ENCODE results near the gene KCTD20. TPM values are rescaled to one million over a fixed set of nuclear protein-coding genes. Genes with fewer than 3 reads are reported as not detected.

Gene KCTD20
- total and polyA plus RNA-seq, 3 experiments from 2014 or later: 41.4 to 52.4 (median 52.3) TPM

DNA sequence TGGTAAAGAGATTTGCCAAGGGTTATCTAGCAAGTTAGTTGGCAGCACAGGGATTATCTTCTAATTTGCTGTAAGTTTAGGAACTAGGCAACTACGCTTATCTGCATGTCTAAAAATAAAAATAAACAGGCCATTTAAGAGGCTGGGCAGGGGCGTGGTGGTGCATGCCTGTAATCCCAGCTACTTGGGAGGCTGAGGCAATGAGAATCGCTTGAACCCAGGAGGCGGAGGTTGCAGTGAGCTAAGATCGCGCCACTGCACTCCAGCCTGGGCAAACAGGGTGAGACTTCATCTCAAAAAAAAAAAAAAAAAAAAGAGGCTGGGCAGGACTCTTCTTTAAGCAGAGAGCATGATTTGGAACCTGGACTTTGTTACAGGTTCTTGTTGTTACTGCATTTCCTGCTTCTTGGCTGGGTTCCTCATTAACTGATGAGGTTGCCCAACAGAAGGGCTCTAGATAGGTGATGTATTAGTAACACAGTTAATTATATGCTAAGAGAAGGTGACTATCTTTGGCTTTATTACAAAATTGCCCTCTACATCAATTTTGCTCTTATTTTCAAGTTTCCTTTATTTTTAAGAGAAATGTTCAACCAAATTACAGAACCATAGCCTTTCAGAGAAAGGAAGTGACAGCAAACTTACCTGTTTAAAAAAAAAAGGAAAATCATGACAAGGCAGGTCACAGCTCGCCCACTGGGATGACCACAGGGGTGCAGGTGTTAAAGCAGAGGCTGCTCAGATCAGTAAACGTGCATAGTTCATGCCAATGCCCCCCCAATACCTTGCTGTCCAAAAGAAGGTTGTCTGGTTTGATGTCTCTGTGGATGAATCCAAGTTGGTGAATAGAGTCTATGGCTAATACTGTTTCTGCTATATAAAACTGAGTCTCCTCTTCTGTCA is 72.0 kb downstream of the KCTD20 start:
- no peak overlapping the region for H3K27ac ChIP-seq (ENCODE audit: low read depth, low read length)

DNA sequence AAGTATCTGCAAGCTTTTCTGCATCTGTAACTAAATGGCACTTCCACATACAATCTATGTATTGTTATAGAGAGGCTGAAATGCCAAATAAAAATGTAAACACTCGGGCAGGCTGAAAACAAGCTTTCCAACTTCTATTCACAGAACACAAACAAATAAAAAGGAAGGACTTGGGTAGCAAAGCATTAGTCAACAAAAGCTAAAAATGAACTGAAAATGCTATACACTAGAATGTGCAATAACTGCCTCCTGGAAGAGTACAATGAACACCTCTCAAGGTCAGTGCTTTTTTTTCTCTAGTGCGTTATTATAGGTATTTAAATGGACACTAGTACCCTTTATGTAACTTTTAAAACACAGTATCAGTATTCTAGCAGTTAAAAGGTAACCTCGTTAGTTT is 73.0 kb downstream of the KCTD20 start:
- H3K36me3 ChIP-seq (ENCODE audit: insufficient read depth, low read length): peaks cover 68% of the 10 kb centered on the region
- peaks cover 45 to 64% (median 52%) of the 10 kb centered on the region in 3 donors for H3K4me1 Mint-ChIP-seq
- H3K9me3 Mint-ChIP-seq: no peaks in the 10 kb centered on the region
- H3K4me3 Mint-ChIP-seq: no peak overlapping the region
- peaks cover 7 to 90% (median 19%) of the 10 kb centered on the region in 3 donors for H3K36me3 Mint-ChIP-seq
- peak overlapping the region in 6 of 8 donors; percentile 55 to 93 (median 80) for H3K27ac Mint-ChIP-seq
- no peaks in the 10 kb centered on the region for H3K27me3 Mint-ChIP-seq
- H3K27me3 ChIP-seq (ENCODE audit: insufficient read depth, low read length, poor library complexity, severe bottlenecking): no peaks in the 10 kb centered on the region
- POLR2A ChIA-PET: no interaction called here
- CTCF ChIA-PET: interaction anchor here (0.7 kb wide), 1 partner anchor 457 kb away, joined by 3 read pairs; no protein-coding TSS in a partner anchor
- no peak for DNase-seq
- peaks cover 47% of the 10 kb centered on the region for H3K4me1 ChIP-seq (ENCODE audit: insufficient read depth, low read length)
- no peak overlapping the region for H3K4me3 ChIP-seq (ENCODE audit: low read length)
- no peak overlapping the region for H3K27ac ChIP-seq (ENCODE audit: low read depth, low read length)
- no peaks in the 10 kb centered on the region for H3K9me3 ChIP-seq (ENCODE audit: low read length)

More for the DNA sequence above, 72.0 kb downstream of the KCTD20 start:
- peak in 1 of 5 donors; percentile 38 for DNase-seq
- H3K36me3 Mint-ChIP-seq: peaks cover 4 to 90% (median 18%) of the 10 kb centered on the region in 3 donors
- POLR2A ChIA-PET: no interaction called here
- peak overlapping the region; percentile 43 to 93 (median 80) for H3K27ac Mint-ChIP-seq
- H3K4me3 ChIP-seq (ENCODE audit: low read length): no peak overlapping the region
- H3K27me3 ChIP-seq (ENCODE audit: insufficient read depth, low read length, poor library complexity, severe bottlenecking): no peaks in the 10 kb centered on the region
- H3K4me3 Mint-ChIP-seq: peak overlapping the region in 2 of 7 donors; percentile 5 to 47
- H3K4me1 ChIP-seq (ENCODE audit: insufficient read depth, low read length): peaks cover 40% of the 10 kb centered on the region
- H3K9me3 Mint-ChIP-seq: no peaks in the 10 kb centered on the region
- CTCF ChIA-PET: interaction anchor here (0.7 kb wide), 1 partner anchor 456 kb away, joined by 3 read pairs; no protein-coding TSS in a partner anchor
- H3K27me3 Mint-ChIP-seq: no peaks in the 10 kb centered on the region
- H3K4me1 Mint-ChIP-seq: peaks cover 41 to 54% (median 44%) of the 10 kb centered on the region in 3 donors
- H3K36me3 ChIP-seq (ENCODE audit: insufficient read depth, low read length): peaks cover 68% of the 10 kb centered on the region
- H3K9me3 ChIP-seq (ENCODE audit: low read length): no peaks in the 10 kb centered on the region

DNA sequence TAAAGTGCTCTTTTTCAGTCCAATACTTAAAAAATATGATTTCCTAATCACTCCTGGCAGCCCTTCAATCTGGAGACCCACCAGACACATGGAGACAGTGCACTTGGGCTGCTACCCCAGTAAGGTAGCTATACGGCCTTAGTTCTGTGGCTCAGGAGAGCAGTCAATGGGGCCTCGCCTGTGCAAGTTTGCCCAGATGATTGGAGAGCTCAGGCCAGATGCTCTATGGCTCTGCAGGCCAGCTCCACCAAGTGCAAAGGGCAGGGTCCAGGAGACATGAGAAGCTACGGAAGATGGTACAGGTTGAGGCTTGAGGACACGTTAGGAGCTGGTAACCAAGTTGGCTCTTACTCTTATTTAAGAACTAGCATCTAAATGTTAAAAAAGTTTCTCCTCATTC is 73.8 kb downstream of the KCTD20 start:
- ChIA-PET POLR2A (no interaction called here), CTCF (no interaction called here)
- no peaks in the 10 kb centered on the region for H3K27me3 Mint-ChIP-seq
- Histone ChIP-seq H3K4me3 (ENCODE audit: low read length) (no peak overlapping the region), H3K27ac (ENCODE audit: low read depth, low read length) (no peak overlapping the region), H3K9me3 (ENCODE audit: low read length) (no peaks in the 10 kb centered on the region), H3K36me3 (ENCODE audit: insufficient read depth, low read length) (peaks cover 67% of the 10 kb centered on the region), H3K4me1 (ENCODE audit: insufficient read depth, low read length) (peaks cover 47% of the 10 kb centered on the region), H3K27me3 (ENCODE audit: insufficient read depth, low read length, poor library complexity, severe bottlenecking) (no peaks in the 10 kb centered on the region)
- peaks cover 45 to 68% (median 52%) of the 10 kb centered on the region in 3 donors for H3K4me1 Mint-ChIP-seq
- H3K36me3 Mint-ChIP-seq: peaks cover 7 to 87% (median 20%) of the 10 kb centered on the region in 3 donors
- H3K27ac Mint-ChIP-seq: peak overlapping the region in 5 of 8 donors; percentile 3 to 93 (median 83)
- H3K9me3 Mint-ChIP-seq: no peaks in the 10 kb centered on the region
- no peak overlapping the region for H3K4me3 Mint-ChIP-seq
- no peak for DNase-seq

DNA sequence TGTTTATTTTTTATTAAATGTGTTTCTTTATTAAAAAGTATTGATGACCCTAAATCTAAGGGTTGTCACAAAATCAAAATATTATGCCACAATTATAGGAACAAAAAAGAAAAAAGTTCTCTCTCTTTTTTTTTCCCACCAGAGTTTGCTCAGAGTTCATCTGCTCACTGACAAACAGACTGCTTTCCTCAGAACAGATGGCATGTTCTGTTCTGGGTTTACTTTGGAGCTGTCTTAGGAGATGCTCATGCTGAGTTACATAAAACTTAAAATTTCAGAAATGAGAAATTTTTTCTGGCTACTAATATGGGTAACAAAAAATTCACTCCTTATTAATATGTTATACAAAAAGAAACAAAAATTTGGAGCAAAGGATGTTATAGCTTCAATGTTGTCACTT is 74.2 kb downstream of the KCTD20 start:
- ChIA-PET CTCF (interaction anchor here (2.5 kb wide), 1 partner anchor 10 kb away, joined by 5 read pairs; no protein-coding TSS in a partner anchor), POLR2A (no interaction called here)
- DNase-seq: no peak
- Mint-ChIP-seq H3K36me3 (peaks cover 6 to 87% (median 18%) of the 10 kb centered on the region in 3 donors), H3K4me3 (no peak overlapping the region), H3K4me1 (peaks cover 45 to 70% (median 50%) of the 10 kb centered on the region in 3 donors), H3K9me3 (no peaks in the 10 kb centered on the region), H3K27me3 (no peaks in the 10 kb centered on the region), H3K27ac (peak overlapping the region in 4 of 8 donors; percentile 24 to 56 (median 42))
- no peak overlapping the region for H3K27ac ChIP-seq (ENCODE audit: low read depth, low read length)
- no peak overlapping the region for H3K4me3 ChIP-seq (ENCODE audit: low read length)
- H3K9me3 ChIP-seq (ENCODE audit: low read length): no peaks in the 10 kb centered on the region
- H3K36me3 ChIP-seq (ENCODE audit: insufficient read depth, low read length): peaks cover 68% of the 10 kb centered on the region
- H3K4me1 ChIP-seq (ENCODE audit: insufficient read depth, low read length): peaks cover 47% of the 10 kb centered on the region
- H3K27me3 ChIP-seq (ENCODE audit: insufficient read depth, low read length, poor library complexity, severe bottlenecking): no peaks in the 10 kb centered on the region

DNA sequence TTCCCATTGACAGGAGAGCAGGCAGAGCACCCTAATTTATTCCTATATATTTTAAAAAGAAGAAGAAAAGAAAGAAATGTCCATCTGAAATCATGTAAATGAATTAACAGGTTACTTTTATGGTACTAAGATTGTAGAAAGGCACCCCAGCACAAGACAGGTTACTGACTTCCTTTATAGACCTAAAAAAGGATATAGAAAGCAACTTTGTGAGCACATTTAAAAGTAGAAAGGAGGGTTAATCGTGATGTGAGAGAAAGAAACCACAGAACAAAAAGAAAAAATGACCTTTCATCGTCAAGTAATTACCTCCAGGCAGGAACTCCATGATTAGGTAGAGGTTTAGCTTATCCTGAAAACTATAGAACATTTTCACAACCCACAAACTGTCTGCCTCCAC is 74.6 kb downstream of the KCTD20 start:
- Histone ChIP-seq H3K27me3 (ENCODE audit: insufficient read depth, low read length, poor library complexity, severe bottlenecking) (no peaks in the 10 kb centered on the region), H3K4me3 (ENCODE audit: low read length) (no peak overlapping the region), H3K9me3 (ENCODE audit: low read length) (no peaks in the 10 kb centered on the region), H3K27ac (ENCODE audit: low read depth, low read length) (no peak overlapping the region), H3K4me1 (ENCODE audit: insufficient read depth, low read length) (peaks cover 47% of the 10 kb centered on the region), H3K36me3 (ENCODE audit: insufficient read depth, low read length) (peaks cover 68% of the 10 kb centered on the region)
- Mint-ChIP-seq H3K27ac (peak overlapping the region in 5 of 8 donors; percentile 24 to 56 (median 33)), H3K4me3 (no peak overlapping the region), H3K27me3 (no peaks in the 10 kb centered on the region), H3K4me1 (peaks cover 45 to 70% (median 47%) of the 10 kb centered on the region in 3 donors), H3K9me3 (no peaks in the 10 kb centered on the region), H3K36me3 (peaks cover 2 to 87% (median 17%) of the 10 kb centered on the region in 3 donors)
- ChIA-PET CTCF (interaction anchor here (2.5 kb wide), 1 partner anchor 10 kb away, joined by 5 read pairs; no protein-coding TSS in a partner anchor), POLR2A (no interaction called here)
- no peak for DNase-seq

DNA sequence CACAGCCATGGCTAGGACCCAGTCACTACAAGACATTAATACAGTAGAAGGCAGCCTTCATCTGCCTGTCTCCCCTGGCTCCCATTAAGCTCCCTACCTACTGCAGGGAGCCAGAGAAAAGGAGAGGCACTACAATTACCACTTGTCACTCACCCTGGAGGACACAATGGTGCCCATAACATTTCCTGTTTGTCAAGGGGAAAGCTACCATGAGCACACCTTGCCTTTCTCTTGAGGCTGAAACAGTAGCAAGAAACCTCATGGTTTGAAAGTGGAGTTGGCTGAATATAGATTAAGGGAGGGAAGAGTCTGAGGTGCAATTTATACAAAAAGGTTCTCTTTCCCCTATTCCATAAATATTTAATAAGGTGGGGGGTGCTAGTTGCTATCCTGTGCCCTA is 76.6 kb downstream of the KCTD20 start:
- Histone ChIP-seq H3K27ac (ENCODE audit: low read depth, low read length) (no peak overlapping the region), H3K4me1 (ENCODE audit: insufficient read depth, low read length) (peaks cover 47% of the 10 kb centered on the region), H3K4me3 (ENCODE audit: low read length) (no peak overlapping the region), H3K36me3 (ENCODE audit: insufficient read depth, low read length) (peaks cover 71% of the 10 kb centered on the region), H3K9me3 (ENCODE audit: low read length) (no peaks in the 10 kb centered on the region), H3K27me3 (ENCODE audit: insufficient read depth, low read length, poor library complexity, severe bottlenecking) (no peaks in the 10 kb centered on the region)
- H3K27ac Mint-ChIP-seq: peak overlapping the region in 7 of 8 donors; percentile 2 to 55 (median 28)
- no peaks in the 10 kb centered on the region for H3K27me3 Mint-ChIP-seq
- ChIA-PET CTCF (interaction anchor here (1.4 to 2.5 kb wide), 3 partner anchors 8 to 96 kb away, joined by 3 to 5 read pairs (median 4); no protein-coding TSS in a partner anchor), POLR2A (no interaction called here)
- no peaks in the 10 kb centered on the region for H3K9me3 Mint-ChIP-seq
- H3K4me1 Mint-ChIP-seq: peaks cover 49 to 81% (median 60%) of the 10 kb centered on the region in 3 donors
- no peak for DNase-seq
- H3K4me3 Mint-ChIP-seq: no peak overlapping the region
- peaks cover 15 to 92% (median 26%) of the 10 kb centered on the region in 3 donors for H3K36me3 Mint-ChIP-seq

DNA sequence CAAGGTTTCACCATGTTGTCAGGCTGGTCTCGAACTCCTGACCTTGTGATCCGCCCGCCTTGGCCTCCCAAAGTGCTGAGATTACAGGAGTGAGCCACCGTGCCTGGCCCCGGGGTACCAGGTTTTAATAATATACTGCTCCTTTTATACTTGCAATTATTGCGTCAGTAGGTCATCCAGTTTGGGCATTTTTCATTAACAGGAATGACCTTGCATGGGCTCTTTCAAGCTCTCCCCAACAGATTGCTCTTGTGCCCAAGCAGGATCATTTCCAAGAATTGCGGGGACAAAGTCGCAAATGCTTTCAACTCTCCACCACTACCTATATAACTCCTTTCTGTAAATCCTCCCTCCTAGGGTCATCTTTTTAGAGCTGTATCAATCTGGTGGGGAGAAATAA is 80.7 kb downstream of the KCTD20 start:
- Mint-ChIP-seq H3K27ac (peak overlapping the region in 5 of 8 donors; percentile 21 to 56 (median 38)), H3K27me3 (no peaks in the 10 kb centered on the region), H3K4me1 (peaks cover 43 to 72% (median 62%) of the 10 kb centered on the region in 3 donors), H3K4me3 (no peak overlapping the region), H3K36me3 (peaks cover 15 to 85% (median 31%) of the 10 kb centered on the region in 3 donors), H3K9me3 (no peaks in the 10 kb centered on the region)
- no peak for DNase-seq
- Histone ChIP-seq H3K27me3 (ENCODE audit: insufficient read depth, low read length, poor library complexity, severe bottlenecking) (no peaks in the 10 kb centered on the region), H3K4me3 (ENCODE audit: low read length) (no peak overlapping the region), H3K27ac (ENCODE audit: low read depth, low read length) (no peak overlapping the region), H3K9me3 (ENCODE audit: low read length) (no peaks in the 10 kb centered on the region), H3K4me1 (ENCODE audit: insufficient read depth, low read length) (peaks cover 36% of the 10 kb centered on the region), H3K36me3 (ENCODE audit: insufficient read depth, low read length) (peaks cover 60% of the 10 kb centered on the region)
- ChIA-PET POLR2A (interaction anchor here (1.6 kb wide), 1 partner anchor 74 kb away, joined by 4 read pairs; no protein-coding TSS in a partner anchor), CTCF (interaction anchor here (1.5 kb wide), 1 partner anchor 25 kb away, joined by 3 read pairs; no protein-coding TSS in a partner anchor)
